PC-9 (cell line): Measurements from ENCODE around the gene TTC17. TPM values are rescaled to one million over a fixed set of nuclear protein-coding genes. Genes with fewer than 3 reads are reported as not detected.
A peak's percentile ranks its signal among the peaks of the same experiment; 100 is the strongest.

ENCODE experiments used
- BruUV-seq: library from RNA; stranded (reverse); fragments of 400-500 nt; replicated peaks from 2 replicates; lab custom pipeline; 2021; lab: Mats Ljungman, UMichigan
- CTCF ChIA-PET: fragments of 300-600 bp; sonication (Branson Sonifier 250); formaldehyde crosslinking; loops from one replicate; lab custom pipeline; 2022; ENCODE audit warnings: antibody characterized with exemption; lab: Charles Lee
- POLR2A ChIA-PET: fragments of 300-600 bp; sonication (Branson Sonifier 250); formaldehyde crosslinking; loops from one replicate; lab custom pipeline; 2022; ENCODE audit warnings: antibody characterized with exemption; ENCODE audit not compliant: unreplicated experiment; lab: Charles Lee
- DNase-seq, 2 experiments: peaks; one replicate each; pipeline versions ENCODE4 v3.0.0 to v3.0.0-alpha.2; 2015 to 2022; ENCODE audit warnings: mixed read lengths in 1 of 2
- H2AFZ ChIP-seq: fragments of 200-600 bp; sonication (generic); 2 replicates; pipeline ENCODE4 v1.8.1; 2017; ENCODE audit warnings: antibody characterized with exemption
- H3F3A ChIP-seq: fragments of 200-600 bp; sonication (generic); 2 replicates; pipeline ENCODE4 v1.8.1; 2017; ENCODE audit warnings: antibody characterized with exemption, mild to moderate bottlenecking, low read depth; ENCODE audit not compliant: insufficient read depth
- H3K27ac ChIP-seq: fragments of 200-600 bp; sonication (generic); 2 replicates; pipeline ENCODE4 v1.6.1; 2016; ENCODE audit warnings: mixed run types
- H3K27me3 ChIP-seq: fragments of 200-600 bp; sonication (generic); 2 replicates; pipeline ENCODE4 v1.6.1; 2016; ENCODE audit warnings: low read depth, mixed run types; ENCODE audit not compliant: insufficient read depth
- H3K36me3 ChIP-seq: fragments of 200-600 bp; sonication (generic); 2 replicates; pipeline ENCODE4 v1.6.1; 2016; ENCODE audit warnings: low read depth, mixed run types
- H3K4me1 ChIP-seq: fragments of 200-600 bp; sonication (generic); replicated peaks from 2 replicates; pipeline ENCODE4 v1.6.1; 2016; ENCODE audit warnings: mixed run types; ENCODE audit not compliant: insufficient read depth
- H3K4me2 ChIP-seq: fragments of 200-600 bp; sonication (generic); 2 replicates; pipeline ENCODE4 v1.6.1; 2017; ENCODE audit warnings: mixed run types
- H3K4me3 ChIP-seq: fragments of 200-600 bp; sonication (generic); 2 replicates; pipeline ENCODE4 v1.6.1; 2016; ENCODE audit warnings: mixed run types
- H3K79me2 ChIP-seq: fragments of 200-600 bp; sonication (generic); 2 replicates; pipeline ENCODE4 v1.6.1; 2017; ENCODE audit warnings: low read depth, mixed run types
- H3K9me2 ChIP-seq: fragments of 200-600 bp; sonication (generic); 2 replicates; pipeline ENCODE4 v1.8.1; 2017; ENCODE audit warnings: mild to moderate bottlenecking; ENCODE audit not compliant: insufficient read depth
- H3K9me3 ChIP-seq: fragments of 200-600 bp; sonication (generic); 2 replicates; pipeline ENCODE4 v1.8.1; 2016; ENCODE audit warnings: low read depth; ENCODE audit not compliant: insufficient read depth
- H4K20me1 ChIP-seq: fragments of 200-600 bp; sonication (generic); 2 replicates; pipeline ENCODE4 v1.8.1; 2017; ENCODE audit not compliant: insufficient read depth
- CTCF ChIP-seq: fragments of 200-600 bp; sonication (generic); conservative IDR thresholded peaks from 2 replicates; pipeline ENCODE4 v1.6.1; 2017; ENCODE audit warnings: mixed run types, antibody characterized with exemption, mild to moderate bottlenecking, moderate library complexity
- EZH2 ChIP-seq: fragments of 200-600 bp; sonication (generic); IDR thresholded peaks from 2 replicates; pipeline ENCODE4 v1.8.0; 2017; ENCODE audit warnings: antibody characterized with exemption, low read depth
- intact Hi-C: fragments of 100-400 bp; cut with micrococcal nuclease; formaldehyde crosslinking; loops from one replicate; pipeline ENCODE4 v1.10.0; 2022; ENCODE audit not compliant: unreplicated experiment
- total RNA-seq: library from RNA; stranded (reverse); gene quantifications from 2 replicates; pipeline ENCODE4 v1.2.3, GENCODE V29; 2021

The TTC17 gene
- total RNA-seq, 1 experiment from 2014 or later: 81.0 TPM

- no peaks in the 10 kb centered on the region for H3K27me3 ChIP-seq
- peaks cover 57% of the 10 kb centered on the region for H3K79me2 ChIP-seq
- POLR2A ChIA-PET: no interaction called here
- H3K27ac ChIP-seq: peak overlapping the region; percentile 56
- H2AFZ ChIP-seq: no peak overlapping the region
- H3K4me1 ChIP-seq: peaks cover 14% of the 10 kb centered on the region
- TF ChIP-seq CTCF (no peak), EZH2 (no peak)
- intact Hi-C loops: no loop called here
- DNase-seq: no peak
- H3K9me2 ChIP-seq: no peaks in the 10 kb centered on the region
- peaks cover 6% of the 10 kb centered on the region; the same call in 1 of the 2 replicates for H3F3A ChIP-seq
- H3K36me3 ChIP-seq: peaks cover 15% of the 10 kb centered on the region
- H3K9me3 ChIP-seq: no peaks in the 10 kb centered on the region
- CTCF ChIA-PET: no interaction called here
- BruUV-seq: no TSS peak
- peaks cover 8% of the 10 kb centered on the region for H4K20me1 ChIP-seq
- H3K4me3 ChIP-seq: no peak overlapping the region
- H3K4me2 ChIP-seq: peak overlapping the region; percentile 35
Measured at GRCh38 chr11:43376065-43376464, 17.3 kb downstream of the TTC17 start.

GRCh38 chr11:43376594-43376993 lies 17.9 kb downstream of the TTC17 start:
- CTCF ChIA-PET: no interaction called here
- peak in 1 of 2 experiments; percentile 87 for DNase-seq
- Histone ChIP-seq H3K36me3 (peaks cover 19% of the 10 kb centered on the region), H4K20me1 (peaks cover 8% of the 10 kb centered on the region), H3F3A (peaks cover 6% of the 10 kb centered on the region; the same call in 1 of the 2 replicates), H3K9me2 (no peaks in the 10 kb centered on the region), H3K4me3 (no peak overlapping the region), H2AFZ (no peak overlapping the region), H3K27ac (peak overlapping the region; percentile 56), H3K27me3 (no peaks in the 10 kb centered on the region), H3K9me3 (no peaks in the 10 kb centered on the region), H3K4me2 (peak overlapping the region; percentile 35), H3K4me1 (peaks cover 14% of the 10 kb centered on the region), H3K79me2 (peaks cover 57% of the 10 kb centered on the region)
- POLR2A ChIA-PET: no interaction called here
- no peak for TF ChIP-seq CTCF
- TF ChIP-seq EZH2: no peak
- intact Hi-C loops: no loop called here
- BruUV-seq: no TSS peak

GRCh38 chr11:43377389-43377788 lies 18.7 kb downstream of the TTC17 start:
- H3K9me2 ChIP-seq: no peaks in the 10 kb centered on the region
- H3K79me2 ChIP-seq: peaks cover 57% of the 10 kb centered on the region
- no peak for TF ChIP-seq EZH2
- no peak for TF ChIP-seq CTCF
- intact Hi-C loops: no loop called here
- H3K27ac ChIP-seq: no peak overlapping the region
- H3F3A ChIP-seq: peaks cover 6% of the 10 kb centered on the region; the same call in 1 of the 2 replicates
- BruUV-seq: no TSS peak
- H3K27me3 ChIP-seq: no peaks in the 10 kb centered on the region
- H4K20me1 ChIP-seq: peaks cover 8% of the 10 kb centered on the region
- H3K9me3 ChIP-seq: no peaks in the 10 kb centered on the region
- no peak overlapping the region for H2AFZ ChIP-seq
- peaks cover 14% of the 10 kb centered on the region for H3K4me1 ChIP-seq
- CTCF ChIA-PET: no interaction called here
- no peak overlapping the region for H3K4me2 ChIP-seq
- H3K36me3 ChIP-seq: peaks cover 16% of the 10 kb centered on the region
- POLR2A ChIA-PET: interaction anchor here (0.6 to 0.7 kb wide), 3 partner anchors 11 to 343 kb away, joined by 3 to 5 read pairs (median 5); no protein-coding TSS in a partner anchor
- no peak overlapping the region for H3K4me3 ChIP-seq
- no peak for DNase-seq
